Nephron progenitor cell (in vitro differentiated cells): ENCODE results near the gene KLF13.

ENCODE experiments used
- DNase-seq: peaks from one replicate; pipeline ENCODE4 v3.0.0; 2021
- H3K27ac Mint-ChIP-seq: 2 replicates; pipeline ENCODE4 v1.8.0; 2021; ENCODE audit warnings: mild to moderate bottlenecking, moderate library complexity, mixed read lengths
- H3K27me3 Mint-ChIP-seq: 2 replicates; pipeline ENCODE4 v1.8.0; 2021; ENCODE audit warnings: mild to moderate bottlenecking, low read depth, mixed read lengths; ENCODE audit not compliant: poor library complexity
- H3K36me3 Mint-ChIP-seq: 2 replicates; pipeline ENCODE4 v1.8.0; 2021; ENCODE audit warnings: low read depth, mixed read lengths
- H3K4me1 Mint-ChIP-seq: 2 replicates; pipeline ENCODE4 v1.8.0; 2021; ENCODE audit warnings: mixed read lengths
- H3K4me3 Mint-ChIP-seq: 2 replicates; pipeline ENCODE4 v1.8.0; 2021; ENCODE audit warnings: mild to moderate bottlenecking, moderate library complexity, mixed read lengths
- H3K9me3 Mint-ChIP-seq: 2 replicates; pipeline ENCODE4 v1.8.0; 2021; ENCODE audit warnings: mild to moderate bottlenecking, moderate library complexity, mixed read lengths
- CTCF ChIP-seq: fragments of 200-600 bp; sonication (generic); IDR thresholded peaks from 2 replicates; pipeline ENCODE4 v1.5.0; 2021; ENCODE audit warnings: antibody characterized with exemption

KLF13 gene

GRCh38 chr15:31358957-31359701 lies 32.5 kb downstream of the KLF13 start:
- H3K9me3 Mint-ChIP-seq: no peaks in the 10 kb centered on the region

GRCh38 chr15:31359702-31360111 lies 33.1 kb downstream of the KLF13 start:
- H3K27me3 Mint-ChIP-seq: no peaks in the 10 kb centered on the region
- no peak overlapping the region for H3K27ac Mint-ChIP-seq
- TF ChIP-seq CTCF: no peak
- no peak overlapping the region for H3K4me3 Mint-ChIP-seq
- peaks cover 52% of the 10 kb centered on the region for H3K4me1 Mint-ChIP-seq
- DNase-seq: no peak
- H3K9me3 Mint-ChIP-seq: no peaks in the 10 kb centered on the region
- no peaks in the 10 kb centered on the region for H3K36me3 Mint-ChIP-seq

More at GRCh38 chr15:31358957-31359701, 32.5 kb downstream of the KLF13 start:
- Mint-ChIP-seq H3K4me3 (no peak overlapping the region), H3K4me1 (peaks cover 47% of the 10 kb centered on the region), H3K27ac (no peak overlapping the region), H3K36me3 (no peaks in the 10 kb centered on the region), H3K27me3 (no peaks in the 10 kb centered on the region)
- TF ChIP-seq CTCF: no peak
- DNase-seq: no peak

GRCh38 chr15:31360158-31360561 lies 33.5 kb downstream of the KLF13 start:
- no peaks in the 10 kb centered on the region for H3K9me3 Mint-ChIP-seq
- no peaks in the 10 kb centered on the region for H3K36me3 Mint-ChIP-seq
- DNase-seq: no peak
- no peak overlapping the region for H3K4me3 Mint-ChIP-seq
- H3K4me1 Mint-ChIP-seq: peaks cover 57% of the 10 kb centered on the region
- TF ChIP-seq CTCF: no peak
- no peaks in the 10 kb centered on the region for H3K27me3 Mint-ChIP-seq
- H3K27ac Mint-ChIP-seq: no peak overlapping the region

DNA sequence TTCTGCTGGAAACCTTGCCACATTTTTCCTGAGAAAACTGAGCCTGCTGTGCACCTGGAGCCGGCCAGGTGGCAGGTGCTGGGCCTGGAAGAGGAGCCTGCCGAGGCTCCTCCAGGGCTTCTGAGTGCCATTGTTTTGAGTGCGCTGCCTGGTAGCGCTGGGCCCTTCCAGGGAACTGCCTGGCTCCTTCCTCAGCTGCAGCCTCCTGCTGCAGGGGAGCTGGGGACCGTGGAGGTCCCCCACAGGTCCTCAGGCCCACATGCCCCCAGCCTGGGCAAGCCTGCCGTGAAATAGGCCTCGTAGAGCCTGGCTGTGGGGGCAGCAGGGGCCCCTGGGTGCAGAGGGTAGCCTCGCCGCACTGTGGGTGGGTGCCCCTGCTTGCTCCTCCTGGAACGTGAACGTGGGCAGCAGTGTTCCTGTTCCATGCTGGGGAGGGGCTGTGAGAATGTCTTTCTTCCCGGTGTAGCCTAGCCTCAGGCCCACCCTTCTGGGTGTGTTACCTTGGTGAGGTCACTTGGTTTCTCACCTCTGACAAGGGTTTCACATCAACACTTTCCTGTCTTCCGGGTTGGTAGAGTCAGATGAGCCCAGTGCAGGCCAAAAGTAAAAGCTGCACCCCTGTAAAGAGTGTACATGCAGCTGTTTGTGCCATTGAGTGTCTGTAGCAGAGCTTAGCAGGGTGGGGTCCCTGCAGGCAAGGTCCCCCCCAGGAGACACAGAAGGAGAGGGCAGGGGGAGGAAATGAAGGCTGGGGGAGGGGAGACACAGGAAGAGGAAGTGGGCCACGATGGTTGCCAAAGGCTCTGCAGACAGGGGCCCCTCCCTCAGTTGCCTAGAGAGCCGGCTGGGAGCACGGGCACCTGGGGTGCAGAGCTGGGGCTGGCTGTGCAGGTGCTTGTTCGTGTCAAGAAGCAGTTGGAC lies 34.5 kb downstream of the KLF13 start:
- H3K4me3 Mint-ChIP-seq: no peak overlapping the region
- peaks cover 66% of the 10 kb centered on the region for H3K4me1 Mint-ChIP-seq
- no peak for TF ChIP-seq CTCF
- no peaks in the 10 kb centered on the region for H3K27me3 Mint-ChIP-seq
- no peak overlapping the region for H3K27ac Mint-ChIP-seq
- H3K9me3 Mint-ChIP-seq: no peaks in the 10 kb centered on the region
- DNase-seq: no peak
- no peaks in the 10 kb centered on the region for H3K36me3 Mint-ChIP-seq

GRCh38 chr15:31361764-31362515 lies 35.3 kb downstream of the KLF13 start:
- Mint-ChIP-seq H3K27ac (peak overlapping the region; percentile 69), H3K4me1 (peaks cover 68% of the 10 kb centered on the region)

More at GRCh38 chr15:31361764-31362515, 35.3 kb downstream of the KLF13 start:
- DNase-seq: no peak
- no peaks in the 10 kb centered on the region for H3K27me3 Mint-ChIP-seq
- H3K36me3 Mint-ChIP-seq: no peaks in the 10 kb centered on the region
- TF ChIP-seq CTCF: no peak
- no peak overlapping the region for H3K4me3 Mint-ChIP-seq
- H3K9me3 Mint-ChIP-seq: no peaks in the 10 kb centered on the region
